DND-41 (cell line): ENCODE measurements around the gene HCN2.

Source experiments
- EZH2 ChIP-seq: IDR thresholded peaks from 3 replicates; pipeline ENCODE4 v1.6.1; 2012; ENCODE audit warnings: borderline replicate concordance, low read depth, mild to moderate bottlenecking, moderate library complexity, low read length, inconsistent platforms; ENCODE audit not compliant: severe bottlenecking
- TF ChIP-seq, protein P1 (sequence below): IDR thresholded peaks from 2 replicates; pipeline ENCODE4 v1.5.1; 2012; ENCODE audit warnings: borderline replicate concordance, low read length, moderate library complexity, mild to moderate bottlenecking; ENCODE audit not compliant: poor library complexity, severe bottlenecking; ENCODE audit errors: extremely low read depth

DNA sequence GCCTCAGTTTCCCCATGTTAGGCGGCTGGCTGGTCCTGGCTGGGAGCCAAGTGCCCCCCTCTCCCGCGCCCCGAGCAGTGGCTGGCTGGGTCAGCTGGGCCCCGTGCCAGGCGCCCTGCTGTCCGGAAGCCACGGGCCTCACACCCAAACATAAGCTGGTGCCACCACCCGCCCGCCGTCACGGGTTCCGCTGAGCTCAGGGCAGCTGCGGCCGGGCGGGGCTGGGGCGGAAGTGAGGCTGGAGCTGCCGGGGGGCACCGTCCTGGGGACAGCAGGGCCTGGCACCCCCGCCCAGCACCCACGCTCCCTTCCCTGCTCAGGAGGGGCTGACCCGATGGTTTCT is 19.3 kb downstream of the HCN2 start:
- TF ChIP-seq, protein P1, sequence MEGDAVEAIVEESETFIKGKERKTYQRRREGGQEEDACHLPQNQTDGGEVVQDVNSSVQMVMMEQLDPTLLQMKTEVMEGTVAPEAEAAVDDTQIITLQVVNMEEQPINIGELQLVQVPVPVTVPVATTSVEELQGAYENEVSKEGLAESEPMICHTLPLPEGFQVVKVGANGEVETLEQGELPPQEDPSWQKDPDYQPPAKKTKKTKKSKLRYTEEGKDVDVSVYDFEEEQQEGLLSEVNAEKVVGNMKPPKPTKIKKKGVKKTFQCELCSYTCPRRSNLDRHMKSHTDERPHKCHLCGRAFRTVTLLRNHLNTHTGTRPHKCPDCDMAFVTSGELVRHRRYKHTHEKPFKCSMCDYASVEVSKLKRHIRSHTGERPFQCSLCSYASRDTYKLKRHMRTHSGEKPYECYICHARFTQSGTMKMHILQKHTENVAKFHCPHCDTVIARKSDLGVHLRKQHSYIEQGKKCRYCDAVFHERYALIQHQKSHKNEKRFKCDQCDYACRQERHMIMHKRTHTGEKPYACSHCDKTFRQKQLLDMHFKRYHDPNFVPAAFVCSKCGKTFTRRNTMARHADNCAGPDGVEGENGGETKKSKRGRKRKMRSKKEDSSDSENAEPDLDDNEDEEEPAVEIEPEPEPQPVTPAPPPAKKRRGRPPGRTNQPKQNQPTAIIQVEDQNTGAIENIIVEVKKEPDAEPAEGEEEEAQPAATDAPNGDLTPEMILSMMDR = no peak
- no peak for TF ChIP-seq EZH2
